Germinal center (tissue), 1 donor: Measurements from ENCODE around the gene LRIF1.
"Not testable (repeated sequence)": the region's sequence is repeated elsewhere in the genome, so short reads cannot be mapped to it uniquely, and the experiment has no call there.

Experiments used
- DNase-seq: peaks from one replicate; pipeline ENCODE4 v3.0.0; 2012; ENCODE audit warnings: mixed read lengths, low spot score

The LRIF1 gene

DNA sequence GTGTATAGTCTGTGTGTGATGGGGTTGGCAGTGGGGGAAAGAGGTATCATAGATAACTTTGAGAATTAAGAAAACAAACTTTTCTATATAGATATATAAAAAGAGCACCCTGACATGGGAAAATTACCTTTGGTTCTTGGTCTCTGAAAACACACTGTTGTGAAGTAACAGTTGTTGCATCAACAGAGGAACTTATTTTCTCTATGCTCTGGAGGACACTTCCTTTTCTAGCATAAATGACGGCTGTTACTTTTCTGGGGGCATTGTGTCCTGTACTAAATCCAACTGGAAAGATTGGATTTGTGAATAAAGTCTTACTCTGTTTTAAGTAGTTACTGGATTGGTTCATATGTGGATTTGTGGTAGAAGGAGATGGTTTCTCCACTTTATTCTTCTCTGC is 12.6 kb downstream of the LRIF1 start:
- no peak for DNase-seq

DNA sequence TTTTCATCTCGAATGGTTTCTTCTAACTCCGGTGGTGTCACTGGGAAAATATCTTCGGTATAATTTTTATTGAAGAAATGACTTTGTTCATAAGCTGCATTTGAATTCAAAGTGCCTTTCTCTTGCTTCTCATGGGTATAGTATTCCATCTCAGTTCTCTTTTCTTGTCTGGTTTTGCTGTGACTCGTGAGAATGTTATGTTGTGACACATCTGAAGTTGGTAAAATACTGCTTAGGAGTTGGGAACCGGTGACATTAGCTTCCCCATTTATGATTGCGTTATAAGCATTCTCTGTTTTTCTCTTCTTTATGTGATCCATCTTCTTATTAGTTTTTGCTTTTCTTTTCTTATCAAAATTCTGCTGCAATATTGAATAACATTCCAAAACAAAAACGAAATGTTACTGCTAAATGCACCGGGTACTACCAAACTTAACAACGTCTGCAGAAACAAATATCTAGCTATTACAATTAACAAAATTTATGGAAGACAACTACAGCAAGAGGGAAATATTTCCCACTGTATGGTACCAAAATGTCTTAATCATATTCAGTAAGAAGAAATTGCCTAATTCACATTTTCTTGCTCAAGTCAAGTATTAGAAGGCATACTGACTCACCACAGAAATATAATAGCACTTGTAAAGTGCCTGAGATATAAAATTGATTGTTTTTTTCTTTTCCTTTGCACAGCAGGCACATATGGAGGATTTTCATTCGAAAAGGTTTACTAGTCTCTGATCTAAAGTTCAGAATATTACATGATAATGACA is 15.5 kb downstream of the LRIF1 start:
- no peak for DNase-seq

DNA sequence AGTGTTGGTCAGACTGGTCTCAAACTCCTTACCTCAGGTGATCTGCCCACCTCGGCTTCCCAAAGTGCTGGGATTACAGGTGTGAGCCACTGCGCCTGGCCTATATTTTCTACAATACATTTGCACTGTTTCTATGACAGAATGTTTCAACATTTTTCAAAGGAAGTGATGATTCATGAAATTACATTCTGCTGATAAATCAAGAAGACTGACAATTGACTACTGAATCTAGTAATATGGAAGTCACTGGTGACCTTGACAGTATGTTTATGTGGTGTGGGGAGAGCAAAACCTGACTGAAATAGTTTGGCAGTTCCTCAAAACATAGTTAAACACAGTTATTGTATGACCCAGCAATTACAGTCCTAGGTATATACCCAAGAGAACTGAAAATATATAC is 18.1 kb downstream of the LRIF1 start:
- no peak for DNase-seq

DNA sequence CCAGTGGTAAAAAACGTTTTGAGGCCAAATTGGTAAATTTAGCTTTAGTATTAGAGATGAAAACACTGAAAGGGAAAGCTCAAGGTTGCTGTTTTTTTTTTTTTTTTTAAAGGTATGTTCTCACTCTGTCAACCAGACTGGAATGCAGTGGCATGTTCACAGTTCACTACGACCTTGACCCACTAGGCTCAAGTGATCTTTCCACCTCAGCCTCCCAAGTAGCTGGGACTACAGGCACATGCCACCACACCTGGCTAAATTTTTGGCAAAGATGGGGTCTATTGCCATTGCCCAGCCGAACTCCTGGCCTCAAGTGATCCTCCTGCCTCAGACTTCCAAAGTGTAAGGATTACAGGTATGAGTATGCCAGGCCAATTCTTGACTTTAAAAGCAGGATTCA is 18.9 kb downstream of the LRIF1 start:
- no peak for DNase-seq

DNA sequence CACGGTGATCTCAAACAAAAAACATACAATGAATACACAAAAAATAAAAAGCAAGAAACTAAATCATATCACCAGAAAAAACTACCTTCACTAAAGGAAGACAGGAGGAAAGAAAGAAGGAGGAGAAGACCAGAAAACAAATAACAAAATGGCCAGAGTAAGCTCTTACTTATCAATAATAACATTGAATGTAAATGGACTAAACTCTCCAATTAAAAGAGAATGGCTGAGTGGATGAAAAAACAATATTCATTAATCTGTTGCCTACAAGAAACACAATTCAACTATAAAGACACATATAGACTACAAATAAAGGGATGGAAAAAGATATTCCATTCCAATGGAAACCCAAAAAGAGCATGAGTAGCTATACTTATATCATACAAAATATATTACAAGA is 27.2 kb downstream of the LRIF1 start:
- DNase-seq = no peak

DNA sequence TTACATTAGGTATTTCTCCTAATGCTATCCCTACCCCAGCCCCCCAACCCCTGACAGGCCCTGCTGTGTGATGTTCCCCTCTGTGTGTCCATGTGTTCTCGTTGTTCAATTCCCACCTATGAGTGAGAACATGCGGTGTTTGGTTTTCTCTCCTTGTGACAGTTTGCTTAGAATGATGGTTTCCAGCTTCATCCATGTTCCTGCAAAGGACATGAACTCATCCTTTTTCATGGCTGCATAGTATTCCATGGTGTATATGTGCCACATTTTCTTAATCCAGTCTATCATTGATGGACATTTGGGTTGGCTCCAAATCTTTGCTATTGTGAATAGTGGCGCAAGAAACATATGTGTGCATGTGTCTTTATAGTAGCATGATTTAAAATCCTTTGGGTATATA is 32.6 kb downstream of the LRIF1 start:
- not testable (repeated sequence) for DNase-seq

DNA sequence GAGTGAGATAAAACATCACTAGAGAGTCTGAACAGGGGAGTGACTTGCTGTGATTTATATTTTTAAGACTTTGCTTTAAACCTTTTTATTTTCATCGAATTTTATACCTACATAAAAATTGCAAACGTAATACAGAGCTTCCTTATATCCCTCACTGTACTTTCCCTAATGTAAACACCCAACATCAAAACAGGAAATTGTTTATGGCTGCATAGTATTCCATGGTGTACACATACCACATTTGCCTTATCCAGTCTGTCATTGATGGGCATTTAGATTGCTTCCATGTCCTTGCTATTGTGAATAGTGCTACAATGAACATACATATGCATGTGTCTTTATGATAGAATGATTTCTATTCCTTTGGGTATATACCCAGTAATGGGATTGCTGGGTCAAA is 34.8 kb downstream of the LRIF1 start:
- DNase-seq = no peak

DNA sequence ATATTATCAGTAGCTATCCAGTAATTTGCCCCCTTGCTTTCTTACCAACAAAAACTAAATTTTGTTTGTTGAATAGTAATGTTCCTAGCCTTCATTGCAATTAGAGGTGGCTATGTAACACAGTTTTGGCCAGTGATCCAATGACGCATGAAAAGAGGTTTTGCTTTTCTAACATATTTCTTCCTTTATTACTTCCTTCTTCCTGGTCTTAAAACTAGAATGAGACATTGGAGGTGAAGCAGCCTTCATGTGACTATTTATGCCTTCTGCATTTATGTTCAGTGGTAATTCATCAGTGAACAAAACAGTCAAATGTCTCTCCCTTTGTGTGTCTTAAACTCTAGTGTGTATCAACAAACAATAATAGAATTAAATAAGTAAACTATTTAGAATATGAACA is 35.5 kb downstream of the LRIF1 start:
- DNase-seq = no peak

DNA sequence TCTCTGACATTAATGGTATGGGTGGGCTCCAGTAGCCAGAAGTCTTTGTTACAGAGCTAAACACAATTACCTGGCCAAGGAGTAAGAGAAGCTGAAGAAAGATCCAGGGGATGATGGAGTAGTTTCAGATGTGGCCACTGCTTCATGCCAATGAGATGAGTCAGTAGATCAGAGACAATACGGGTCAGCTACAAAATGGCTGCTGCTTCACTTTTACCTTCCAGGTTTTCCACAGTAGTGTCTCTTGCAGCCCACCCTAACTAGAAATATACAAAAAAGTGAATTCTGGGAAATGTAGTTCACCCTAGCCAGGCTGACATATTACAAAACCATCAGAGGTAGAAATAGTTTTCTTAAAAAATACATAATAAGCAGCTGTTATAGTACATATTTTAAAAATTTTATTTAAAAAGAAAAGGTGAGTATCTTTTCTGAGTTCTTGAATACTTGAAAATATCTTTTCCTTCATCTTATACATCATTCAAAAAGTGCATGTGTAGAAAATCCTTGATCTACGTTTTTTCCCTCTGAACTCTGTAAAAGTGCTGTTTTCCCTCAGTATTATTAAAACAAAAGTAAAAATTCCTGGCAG is 36.1 kb downstream of the LRIF1 start:
- no peak for DNase-seq

DNA sequence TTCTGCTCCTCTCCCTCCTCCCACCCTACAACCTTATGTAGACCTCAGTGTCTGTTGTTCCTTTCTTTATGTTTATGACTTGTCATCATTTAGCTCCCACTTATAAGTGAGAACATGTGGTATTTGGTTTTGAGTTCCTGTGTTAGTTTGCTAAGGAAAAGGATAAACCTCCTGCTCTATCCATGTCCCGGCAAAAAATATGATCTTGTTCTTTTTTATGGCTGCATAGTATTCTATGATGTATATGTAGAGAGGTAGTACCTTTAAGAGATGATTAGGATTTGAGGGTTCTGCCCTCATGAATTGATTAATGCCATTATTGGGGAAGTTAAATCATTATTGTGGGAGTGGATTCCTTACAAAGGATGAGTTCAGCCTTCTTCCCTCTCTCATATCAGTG is 41.8 kb downstream of the LRIF1 start:
- DNase-seq = no peak

DNA sequence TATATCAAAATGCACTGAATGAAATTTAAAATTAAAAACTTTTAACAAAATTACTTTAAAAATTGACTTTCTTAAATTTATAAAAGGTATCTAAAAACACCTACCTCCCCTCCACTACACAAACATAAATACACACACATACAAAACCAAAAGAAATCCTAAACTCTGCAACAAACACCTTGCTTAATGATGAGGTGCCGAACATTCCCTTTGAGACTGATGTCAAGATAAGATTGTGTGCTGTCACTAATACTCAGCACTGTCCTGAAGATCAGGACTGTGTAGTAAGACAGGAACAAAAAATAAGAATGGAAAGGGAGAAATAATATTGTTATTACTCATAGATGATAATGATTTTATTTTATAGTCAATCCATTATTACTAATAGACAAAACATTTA is 45.7 kb downstream of the LRIF1 start:
- DNase-seq = no peak

DNA sequence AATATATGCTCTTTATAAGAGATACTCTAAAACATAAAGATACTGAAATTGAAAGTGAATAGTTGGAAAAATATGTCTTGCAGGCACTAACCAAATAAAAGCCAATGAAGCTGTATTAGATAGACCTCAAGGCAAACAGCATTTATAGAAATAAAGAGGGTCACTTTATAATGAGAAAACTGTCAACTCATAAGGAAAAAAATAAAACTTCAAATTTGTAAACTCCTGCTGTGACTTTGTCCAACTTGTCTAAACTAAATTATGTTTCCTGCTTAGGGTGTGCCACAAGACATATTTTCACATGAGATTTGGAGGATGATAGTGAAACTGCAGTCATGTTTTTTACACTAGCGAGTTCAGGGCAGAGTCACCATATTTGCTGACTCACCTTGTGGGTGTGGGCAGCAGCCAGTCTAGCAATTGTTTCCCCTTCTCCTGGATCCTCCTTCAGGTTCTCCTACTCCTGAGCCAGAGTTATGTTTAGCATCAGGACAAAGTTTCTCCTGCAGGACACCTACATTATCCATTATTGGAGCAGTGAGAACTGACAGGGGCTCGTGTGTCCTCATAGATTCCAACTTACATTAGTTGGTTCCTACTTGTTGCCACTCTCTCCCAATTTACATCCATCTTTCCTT is 46.9 kb downstream of the LRIF1 start:
- no peak for DNase-seq

DNA sequence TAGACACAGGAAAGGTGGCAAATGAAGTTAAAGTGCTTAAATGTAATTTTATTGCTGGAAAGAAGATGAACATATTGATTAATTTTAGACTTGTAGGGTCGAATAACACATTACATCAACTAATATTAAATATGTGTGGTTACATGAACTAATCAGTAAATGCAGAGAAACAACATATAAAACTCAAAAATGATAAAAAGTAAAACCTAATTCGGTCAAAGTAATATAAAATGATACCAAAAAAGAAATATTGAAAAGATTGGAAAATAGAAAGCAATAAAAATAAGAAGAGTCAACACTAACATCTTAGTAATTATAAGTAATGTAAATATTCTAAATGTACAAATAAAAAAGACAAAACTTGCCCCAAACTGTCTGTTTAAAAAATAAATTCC is 47.5 kb downstream of the LRIF1 start:
- no peak for DNase-seq

DNA sequence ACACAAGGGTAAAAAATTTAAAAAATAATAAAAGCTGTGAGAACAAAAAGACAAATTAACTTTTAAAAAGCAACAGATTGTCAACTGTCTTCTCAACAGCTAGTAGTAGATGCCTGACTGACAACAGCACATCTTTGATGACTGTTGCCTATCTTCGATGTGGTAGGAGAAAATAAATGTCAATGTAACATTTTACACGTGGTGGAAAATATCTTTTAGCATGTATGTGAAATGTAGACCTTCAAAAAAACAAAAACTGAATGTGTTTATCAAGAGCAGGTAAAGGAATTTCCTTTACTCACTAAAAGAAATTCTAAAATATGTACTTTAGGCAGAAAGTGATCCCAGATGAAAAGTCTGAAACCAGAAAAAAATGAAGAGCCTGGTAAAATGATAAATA is 47.9 kb downstream of the LRIF1 start:
- no peak for DNase-seq

DNA sequence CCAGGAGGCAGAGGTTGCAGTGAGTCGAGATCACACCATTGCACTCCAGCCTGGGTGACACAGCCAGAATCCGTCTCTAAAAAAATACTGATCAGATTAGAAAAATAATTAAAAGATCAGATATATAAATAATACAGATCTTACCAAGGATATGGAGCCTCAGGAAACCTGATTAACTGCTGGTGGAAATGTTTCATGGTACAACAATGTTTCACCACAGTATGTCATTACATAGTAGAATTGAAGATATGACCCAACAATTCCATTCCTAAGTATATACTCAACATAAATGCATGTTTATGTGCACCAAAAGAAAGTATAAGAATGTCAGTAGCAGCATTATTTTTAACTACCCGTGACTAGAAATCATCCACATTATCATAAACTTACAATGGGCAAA is 49.0 kb downstream of the LRIF1 start:
- DNase-seq = no peak

DNA sequence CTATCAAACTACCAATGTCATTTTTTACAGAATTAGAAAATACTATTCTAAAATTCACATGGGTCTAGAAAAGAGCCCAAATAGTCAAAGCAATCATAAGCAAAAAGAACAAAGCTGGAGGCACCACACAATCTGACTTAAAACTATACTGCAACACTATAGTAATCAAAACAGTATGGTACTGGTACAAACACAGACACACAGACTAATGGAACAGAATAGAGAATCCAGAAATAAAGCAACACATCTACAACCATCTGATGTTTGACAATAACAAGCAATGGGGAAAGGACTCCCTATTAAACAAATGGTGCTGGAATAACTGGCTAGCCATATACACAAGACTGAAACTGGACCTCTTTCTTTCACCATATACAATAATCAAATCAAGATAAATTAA is 50.9 kb downstream of the LRIF1 start:
- DNase-seq = no peak

DNA sequence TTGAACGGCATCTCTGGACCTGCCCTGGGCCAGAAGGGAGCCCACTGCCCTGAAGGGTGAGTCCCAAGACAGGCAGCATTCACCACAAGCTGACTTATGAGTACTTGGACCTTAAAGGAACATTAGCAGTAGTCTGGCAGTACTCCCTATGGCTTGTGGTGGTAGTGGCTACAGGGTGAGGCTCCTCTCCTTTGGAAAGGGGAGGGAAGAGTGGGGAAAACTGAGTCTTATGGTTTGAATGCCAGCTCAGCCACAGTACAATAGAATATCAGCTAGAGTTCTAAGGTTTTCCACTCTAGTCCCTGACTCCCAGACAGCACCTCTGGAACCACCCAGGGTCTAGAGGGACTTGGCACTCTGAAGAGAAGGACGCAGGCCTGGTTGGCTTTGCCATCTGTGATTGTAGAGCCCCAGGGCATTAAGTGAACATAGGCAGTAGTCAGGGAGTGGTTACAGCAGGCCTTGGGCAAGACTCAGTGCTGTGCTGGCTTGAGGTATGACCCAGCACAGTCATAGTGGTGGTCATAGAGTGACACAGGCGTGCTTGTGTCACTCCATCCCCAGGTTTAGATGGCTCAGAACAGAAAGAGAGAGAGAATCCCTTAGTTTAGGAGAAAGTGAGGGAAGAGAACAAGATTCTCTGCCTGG is 59.7 kb downstream of the LRIF1 start:
- no peak for DNase-seq

DNA sequence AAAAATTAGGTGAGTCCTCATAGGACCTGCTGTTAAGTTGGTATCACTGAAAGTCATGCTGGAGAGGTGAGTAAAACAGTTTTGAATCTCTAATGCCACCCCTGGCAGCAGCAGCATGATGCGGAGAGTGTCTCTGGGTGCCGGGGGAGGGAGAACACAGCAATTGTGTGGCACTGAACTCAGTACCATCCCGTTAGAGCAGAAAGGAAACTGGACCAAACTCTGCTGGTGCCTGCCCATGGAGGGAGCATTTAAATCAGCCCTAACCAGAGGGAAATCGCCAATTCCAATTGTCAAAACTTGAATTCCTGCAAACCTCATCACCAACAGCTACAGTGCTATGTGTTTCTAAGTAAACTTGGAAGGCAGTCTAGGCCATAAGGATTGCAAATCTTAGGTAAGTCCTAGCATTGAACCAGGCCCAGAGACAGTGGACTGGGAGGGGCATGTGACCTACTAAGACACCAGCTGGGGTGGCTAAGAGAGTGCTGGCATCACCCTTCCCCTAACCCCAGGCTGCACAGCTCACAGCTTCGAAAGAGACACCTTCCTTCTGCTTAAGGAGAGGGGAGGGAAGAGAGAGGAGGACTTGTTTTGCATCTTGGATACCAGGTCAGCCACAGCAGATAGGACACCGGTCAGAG is 60.8 kb downstream of the LRIF1 start:
- no peak for DNase-seq

DNA sequence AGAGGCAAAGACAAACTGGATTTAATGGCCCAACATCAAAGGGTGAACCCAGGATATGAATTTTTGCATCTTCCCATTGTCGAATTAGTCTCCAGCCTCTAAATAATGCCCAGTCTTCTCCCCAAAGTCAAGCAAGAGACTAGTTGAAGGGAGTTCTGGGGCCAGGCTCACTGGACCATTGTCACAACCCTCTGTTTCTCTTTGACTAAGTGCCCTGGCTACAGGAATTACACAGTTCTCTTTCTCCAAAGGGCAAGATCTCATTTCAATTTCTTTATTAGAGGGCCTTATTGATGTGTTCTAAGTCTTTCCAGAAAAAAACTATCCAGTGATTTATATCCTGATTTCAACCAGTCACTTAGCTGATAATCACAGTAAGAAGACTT is 64.3 kb downstream of the LRIF1 start:
- DNase-seq = no peak

DNA sequence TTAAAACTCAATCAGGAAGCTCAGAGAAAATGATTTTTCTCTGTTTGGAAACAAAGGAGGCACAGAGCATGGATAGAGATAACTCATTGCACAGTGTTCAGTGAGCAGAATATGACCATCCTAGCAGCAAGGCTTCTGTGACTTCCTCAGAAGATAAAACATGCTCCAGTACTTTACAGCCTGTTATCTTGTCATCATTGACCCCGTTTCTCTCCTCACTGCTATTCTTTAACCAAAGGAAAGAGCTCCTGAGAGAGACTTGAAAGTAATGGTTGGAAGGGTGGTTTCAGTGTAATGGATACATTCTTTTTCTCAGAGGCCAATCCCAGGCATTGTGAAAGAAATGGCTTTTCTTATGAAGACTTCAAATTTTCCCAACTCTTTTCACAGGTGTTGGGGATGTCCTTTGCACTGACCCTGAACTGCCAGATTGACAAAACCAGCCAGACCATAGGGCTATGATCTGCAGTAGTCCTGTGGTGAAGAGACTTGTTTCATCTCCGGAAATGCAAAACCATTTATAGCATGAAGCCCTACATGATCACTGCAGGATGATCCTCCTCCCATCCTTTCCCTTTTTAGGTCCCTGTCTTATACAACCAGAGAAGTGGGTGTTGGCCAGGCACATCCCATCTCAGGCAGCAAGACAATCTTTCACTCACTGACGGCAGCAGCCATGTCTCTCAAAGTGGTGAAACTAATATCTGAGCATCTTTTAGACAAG is 64.8 kb downstream of the LRIF1 start:
- DNase-seq = no peak

DNA sequence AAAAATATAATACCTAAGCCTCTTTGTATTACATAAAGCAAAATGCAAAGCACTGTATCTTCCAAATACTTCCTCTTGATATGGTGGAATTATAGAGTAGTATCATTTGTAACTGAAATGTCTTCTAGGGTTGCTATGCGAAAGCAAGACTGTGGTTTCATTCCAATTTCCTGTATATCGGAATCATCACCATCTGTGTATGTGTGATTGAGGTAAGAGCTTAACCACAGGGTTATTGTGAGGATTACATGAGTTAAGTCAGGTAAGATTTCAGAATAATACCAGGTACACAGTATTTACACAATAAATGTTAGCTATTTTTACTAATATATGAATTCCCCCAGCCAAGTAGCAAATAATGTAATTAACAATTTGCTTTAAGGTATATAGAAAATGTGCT is 66.0 kb downstream of the LRIF1 start:
- DNase-seq = no peak
